HEK293 (cell line): ENCODE results near the gene INPP4B.

Source experiments
- CTCF ChIA-PET: fragments of 350-600 bp; formaldehyde crosslinking; extraction: SDS; loops from one replicate; lab custom pipeline; 2021; ENCODE audit warnings: antibody characterized with exemption; lab: Yijun Ruan, JAX
- POLR2A ChIA-PET: fragments of 300-600 bp; formaldehyde crosslinking; extraction: SDS; loops from one replicate; lab custom pipeline; 2020; ENCODE audit warnings: antibody characterized with exemption, inconsistent platforms; lab: Yijun Ruan, JAX
- H3K27ac ChIP-seq: fragments of 200-500 bp; sonication (Bioruptor generic); 2 replicates; pipeline ENCODE4 v1.5.1; 2014; ENCODE audit warnings: low read depth, low read length, control low read depth, inconsistent platforms; ENCODE audit errors: extremely low read depth
- H3K36me3 ChIP-seq, 2 experiments: fragments of 200-500 bp in 1 of 2; sonication (Bioruptor generic) in 1 of 2; 1 replicate in 1 of 2; 2 replicates in 1 of 2; pipeline ENCODE4 v1.5.1; 2014 to 2017; ENCODE audit warnings: inconsistent platforms in 2 of 2, low read length in 2 of 2; ENCODE audit not compliant: control insufficient read depth in 2 of 2, insufficient read depth in 1 of 2
- H3K4me1 ChIP-seq: fragments of 200-500 bp; sonication (Bioruptor generic); 2 replicates; pipeline ENCODE4 v1.5.1; 2014; ENCODE audit warnings: mild to moderate bottlenecking, low read length, inconsistent platforms; ENCODE audit not compliant: control insufficient read depth, insufficient read depth
- H3K4me3 ChIP-seq: 2 replicates; pipeline ENCODE4 v1.5.1; 2011; ENCODE audit warnings: low read depth, mild to moderate bottlenecking, control low read depth, low read length, moderate library complexity
- H3K9me3 ChIP-seq: fragments of 200-500 bp; sonication (Bioruptor generic); 2 replicates; pipeline ENCODE4 v1.5.1; 2014; ENCODE audit warnings: low read depth, low read length, inconsistent platforms; ENCODE audit not compliant: control insufficient read depth, insufficient read depth
- BCL11A ChIP-seq: fragments of 450-650 bp; formaldehyde crosslinking; IDR thresholded peaks from 2 replicates; pipeline ENCODE4 v1.5.1; 2016; ENCODE audit warnings: low read depth, missing biosample characterization, missing genetic modification characterization
- FEZF1 ChIP-seq: fragments of 450-650 bp; formaldehyde crosslinking; IDR thresholded peaks from 2 replicates; pipeline ENCODE4 v1.5.1; 2016; ENCODE audit warnings: missing biosample characterization, missing genetic modification characterization
- MEIS1 ChIP-seq: sonication (generic); formaldehyde crosslinking; IDR thresholded peaks from 2 replicates; pipeline ENCODE4 v1.8.1; 2022; ENCODE audit warnings: missing genetic modification reagents, mild to moderate bottlenecking, borderline replicate concordance
- MZF1 ChIP-seq: fragments of 450-650 bp; formaldehyde crosslinking; IDR thresholded peaks from 2 replicates; pipeline ENCODE4 v1.5.1; 2017; ENCODE audit warnings: missing biosample characterization, missing genetic modification characterization, borderline replicate concordance
- SP3 ChIP-seq: fragments of 450-650 bp; formaldehyde crosslinking; IDR thresholded peaks from 2 replicates; pipeline ENCODE4 v1.5.1; 2016; ENCODE audit warnings: missing biosample characterization, missing genetic modification characterization
- ZBTB1 ChIP-seq: fragments of 450-650 bp; formaldehyde crosslinking; IDR thresholded peaks from 2 replicates; pipeline ENCODE4 v1.5.1; 2016; ENCODE audit warnings: missing biosample characterization, missing genetic modification characterization
- ZBTB17 ChIP-seq: fragments of 450-650 bp; formaldehyde crosslinking; IDR thresholded peaks from 2 replicates; pipeline ENCODE4 v1.5.1; 2016; ENCODE audit warnings: missing biosample characterization, missing genetic modification characterization
- ZEB2 ChIP-seq: fragments of 450-650 bp; formaldehyde crosslinking; IDR thresholded peaks from 2 replicates; pipeline ENCODE4 v1.5.1; 2016; ENCODE audit warnings: missing biosample characterization, missing genetic modification characterization
- ZFP37 ChIP-seq: fragments of 450-650 bp; formaldehyde crosslinking; IDR thresholded peaks from 2 replicates; pipeline ENCODE4 v1.5.1; 2016; ENCODE audit warnings: missing biosample characterization, missing genetic modification characterization
- ZFP41 ChIP-seq: fragments of 450-650 bp; formaldehyde crosslinking; IDR thresholded peaks from 2 replicates; pipeline ENCODE4 v1.5.1; 2016; ENCODE audit warnings: missing biosample characterization, missing genetic modification characterization, borderline replicate concordance
- ZNF112 ChIP-seq: fragments of 450-650 bp; formaldehyde crosslinking; IDR thresholded peaks from 2 replicates; pipeline ENCODE4 v1.5.0; 2017; ENCODE audit warnings: missing biosample characterization, missing genetic modification characterization
- ZNF114 ChIP-seq: fragments of 450-650 bp; formaldehyde crosslinking; IDR thresholded peaks from 2 replicates; pipeline ENCODE4 v1.5.0; 2017; ENCODE audit warnings: missing biosample characterization, missing genetic modification characterization
- ZNF19 ChIP-seq: fragments of 450-650 bp; formaldehyde crosslinking; IDR thresholded peaks from 2 replicates; pipeline ENCODE4; 2016; ENCODE audit warnings: missing biosample characterization, missing genetic modification characterization, low read depth
- ZNF211 ChIP-seq: fragments of 450-650 bp; formaldehyde crosslinking; IDR thresholded peaks from 2 replicates; pipeline ENCODE4 v1.5.1; 2016; ENCODE audit warnings: low read depth, missing biosample characterization, missing genetic modification characterization
- ZNF24 ChIP-seq: fragments of 450-650 bp; formaldehyde crosslinking; IDR thresholded peaks from 2 replicates; pipeline ENCODE4 v1.5.1; 2016; ENCODE audit warnings: missing biosample characterization, missing genetic modification characterization
- ZNF26 ChIP-seq: fragments of 450-650 bp; formaldehyde crosslinking; IDR thresholded peaks from 2 replicates; pipeline ENCODE4 v1.5.1; 2016; ENCODE audit warnings: missing biosample characterization, missing genetic modification characterization
- ZNF274 ChIP-seq, 2 experiments: fragments of 200-500 bp in 1 of 2; fragments of 450-650 bp in 1 of 2; sonication (Bioruptor generic) in 1 of 2; formaldehyde crosslinking in 1 of 2; IDR thresholded peaks; 2 replicates each; pipeline versions ENCODE4 v1.5.1 to v1.6.1; 2014 to 2016; ENCODE audit warnings: borderline replicate concordance in 1 of 2, inconsistent platforms in 1 of 2, low read length in 1 of 2, missing biosample characterization in 1 of 2, missing genetic modification characterization in 1 of 2
- ZNF37A ChIP-seq: fragments of 450-650 bp; IDR thresholded peaks from 2 replicates; pipeline ENCODE4 v1.5.1; 2018; ENCODE audit warnings: missing biosample characterization, missing genetic modification characterization
- ZNF510 ChIP-seq: fragments of 450-650 bp; formaldehyde crosslinking; IDR thresholded peaks from 2 replicates; pipeline ENCODE4 v1.5.1; 2018; ENCODE audit warnings: mild to moderate bottlenecking, missing genetic modification characterization, missing biosample characterization; ENCODE audit not compliant: insufficient replicate concordance
- ZNF596 ChIP-seq: fragments of 450-650 bp; IDR thresholded peaks from 2 replicates; pipeline ENCODE4 v1.5.0; 2018; ENCODE audit warnings: missing biosample characterization, mild to moderate bottlenecking, missing genetic modification characterization, moderate library complexity
- ZNF600 ChIP-seq: fragments of 450-650 bp; formaldehyde crosslinking; IDR thresholded peaks from 2 replicates; pipeline ENCODE4 v1.5.1; 2016; ENCODE audit warnings: missing biosample characterization, missing genetic modification characterization
- ZNF624 ChIP-seq: fragments of 450-650 bp; formaldehyde crosslinking; IDR thresholded peaks from 2 replicates; pipeline ENCODE4 v1.5.1; 2017; ENCODE audit warnings: missing biosample characterization, missing genetic modification characterization
- ZNF626 ChIP-seq: fragments of 450-650 bp; sonication (Bioruptor Pico); formaldehyde crosslinking; IDR thresholded peaks from 2 replicates; pipeline ENCODE4 v1.5.1; 2018; ENCODE audit warnings: missing biosample characterization, missing genetic modification characterization, inconsistent platforms
- ZNF658 ChIP-seq: fragments of 450-650 bp; formaldehyde crosslinking; IDR thresholded peaks from 2 replicates; pipeline ENCODE4; 2016; ENCODE audit warnings: missing biosample characterization, missing genetic modification characterization
- TF ChIP-seq, protein P1 (sequence below): fragments of 450-650 bp; formaldehyde crosslinking; IDR thresholded peaks from 2 replicates; pipeline ENCODE4 v1.5.1; 2016; ENCODE audit warnings: missing biosample characterization, missing genetic modification characterization
- TF ChIP-seq, protein P2 (sequence below): fragments of 450-650 bp; formaldehyde crosslinking; IDR thresholded peaks from 2 replicates; pipeline ENCODE4 v1.5.1; 2016; ENCODE audit warnings: missing biosample characterization, missing genetic modification characterization, borderline replicate concordance
- TF ChIP-seq, protein P3 (sequence below): fragments of 450-650 bp; formaldehyde crosslinking; IDR thresholded peaks from 2 replicates; pipeline ENCODE4 v1.5.1; 2016; ENCODE audit warnings: missing biosample characterization, missing genetic modification characterization, low read depth

Gene INPP4B

DNA sequence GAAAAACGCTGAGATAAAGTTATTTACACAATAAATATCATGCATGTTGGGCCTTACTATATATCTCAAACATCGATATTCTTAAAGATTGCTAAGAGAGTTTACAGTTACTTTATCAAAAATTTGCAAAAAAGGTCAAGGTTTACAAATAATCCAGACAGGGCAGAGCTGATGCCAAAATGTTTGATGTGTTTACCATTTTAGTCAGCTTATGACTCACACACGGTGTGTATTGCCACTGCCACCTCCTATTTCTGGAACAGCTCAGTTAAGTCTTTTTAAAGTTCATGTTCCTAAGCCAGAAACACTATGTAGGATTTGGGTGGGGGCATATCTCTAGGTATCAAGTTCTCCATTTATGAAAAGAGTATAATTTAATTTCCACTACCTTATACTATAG, 580.6 kb downstream of the INPP4B start (continued):
- TF ChIP-seq ZNF26 (tag by site-specific recombination) (no peak), ZNF658 (no peak)
- TF ChIP-seq, protein P1, sequence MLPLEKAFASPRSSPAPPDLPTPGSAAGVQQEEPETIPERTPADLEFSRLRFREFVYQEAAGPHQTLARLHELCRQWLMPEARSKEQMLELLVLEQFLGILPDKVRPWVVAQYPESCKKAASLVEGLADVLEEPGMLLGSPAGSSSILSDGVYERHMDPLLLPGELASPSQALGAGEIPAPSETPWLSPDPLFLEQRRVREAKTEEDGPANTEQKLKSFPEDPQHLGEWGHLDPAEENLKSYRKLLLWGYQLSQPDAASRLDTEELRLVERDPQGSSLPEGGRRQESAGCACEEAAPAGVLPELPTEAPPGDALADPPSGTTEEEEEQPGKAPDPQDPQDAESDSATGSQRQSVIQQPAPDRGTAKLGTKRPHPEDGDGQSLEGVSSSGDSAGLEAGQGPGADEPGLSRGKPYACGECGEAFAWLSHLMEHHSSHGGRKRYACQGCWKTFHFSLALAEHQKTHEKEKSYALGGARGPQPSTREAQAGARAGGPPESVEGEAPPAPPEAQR (tag by site-specific recombination): no peak
- TF ChIP-seq, all 188 proteins: peak for 0

DNA sequence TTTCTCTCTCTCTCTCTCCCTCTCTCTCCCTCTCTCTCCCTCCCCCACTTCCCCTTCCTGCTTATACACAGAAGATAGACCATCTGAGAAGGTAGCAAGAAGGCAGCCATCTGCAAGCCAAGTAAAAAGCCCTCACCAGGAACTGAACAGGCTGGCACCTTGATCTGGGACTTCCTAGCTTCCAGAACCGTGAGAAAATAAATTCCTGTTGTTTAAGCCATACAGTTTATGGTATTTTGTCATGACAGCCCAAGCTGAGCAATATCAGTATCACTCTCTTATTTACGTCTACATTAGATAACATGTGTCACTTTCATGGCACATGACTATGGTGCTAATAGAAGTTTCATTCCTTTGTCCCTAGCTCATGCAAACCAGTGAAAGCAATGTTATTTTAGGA, 581.1 kb downstream of the INPP4B start:
- Histone ChIP-seq H3K36me3 (no peaks in the 10 kb centered on the region), H3K4me1 (no peaks in the 10 kb centered on the region), H3K27ac (no peak overlapping the region), H3K9me3 (no peaks in the 10 kb centered on the region), H3K4me3 (no peak overlapping the region)
- CTCF ChIA-PET: no interaction called here
- no peak for TF ChIP-seq ZNF626
- no peak for TF ChIP-seq ZNF274 (IDR thresholded peaks at IDR 0.05; ENCODE audit: low read length)
- no peak for TF ChIP-seq ZNF274 (tag by site-specific recombination; IDR thresholded peaks at IDR 0.05; ENCODE audit: borderline replicate concordance)
- TF ChIP-seq, protein P2, sequence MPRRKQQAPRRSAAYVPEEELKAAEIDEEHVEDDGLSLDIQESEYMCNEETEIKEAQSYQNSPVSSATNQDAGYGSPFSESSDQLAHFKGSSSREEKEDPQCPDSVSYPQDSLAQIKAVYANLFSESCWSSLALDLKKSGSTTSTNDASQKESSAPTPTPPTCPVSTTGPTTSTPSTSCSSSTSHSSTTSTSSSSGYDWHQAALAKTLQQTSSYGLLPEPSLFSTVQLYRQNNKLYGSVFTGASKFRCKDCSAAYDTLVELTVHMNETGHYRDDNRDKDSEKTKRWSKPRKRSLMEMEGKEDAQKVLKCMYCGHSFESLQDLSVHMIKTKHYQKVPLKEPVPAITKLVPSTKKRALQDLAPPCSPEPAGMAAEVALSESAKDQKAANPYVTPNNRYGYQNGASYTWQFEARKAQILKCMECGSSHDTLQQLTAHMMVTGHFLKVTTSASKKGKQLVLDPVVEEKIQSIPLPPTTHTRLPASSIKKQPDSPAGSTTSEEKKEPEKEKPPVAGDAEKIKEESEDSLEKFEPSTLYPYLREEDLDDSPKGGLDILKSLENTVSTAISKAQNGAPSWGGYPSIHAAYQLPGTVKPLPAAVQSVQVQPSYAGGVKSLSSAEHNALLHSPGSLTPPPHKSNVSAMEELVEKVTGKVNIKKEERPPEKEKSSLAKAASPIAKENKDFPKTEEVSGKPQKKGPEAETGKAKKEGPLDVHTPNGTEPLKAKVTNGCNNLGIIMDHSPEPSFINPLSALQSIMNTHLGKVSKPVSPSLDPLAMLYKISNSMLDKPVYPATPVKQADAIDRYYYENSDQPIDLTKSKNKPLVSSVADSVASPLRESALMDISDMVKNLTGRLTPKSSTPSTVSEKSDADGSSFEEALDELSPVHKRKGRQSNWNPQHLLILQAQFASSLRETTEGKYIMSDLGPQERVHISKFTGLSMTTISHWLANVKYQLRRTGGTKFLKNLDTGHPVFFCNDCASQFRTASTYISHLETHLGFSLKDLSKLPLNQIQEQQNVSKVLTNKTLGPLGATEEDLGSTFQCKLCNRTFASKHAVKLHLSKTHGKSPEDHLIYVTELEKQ (tag by site-specific recombination): no peak
- TF ChIP-seq ZNF37A (tag by site-specific recombination): no peak
- no peak for TF ChIP-seq FEZF1 (tag by site-specific recombination)
- no peak for TF ChIP-seq ZFP41 (tag by site-specific recombination)
- TF ChIP-seq MZF1 (tag by site-specific recombination): no peak
- TF ChIP-seq ZNF112: no peak
- TF ChIP-seq SP3 (tag by site-specific recombination): no peak
- no peak for TF ChIP-seq ZEB2 (tag by site-specific recombination)
- TF ChIP-seq ZNF600: no peak
- TF ChIP-seq ZBTB1 (tag by site-specific recombination): no peak
- TF ChIP-seq ZNF19 (tag by site-specific recombination): no peak
- TF ChIP-seq BCL11A (tag by site-specific recombination): no peak
- no peak for TF ChIP-seq ZBTB17 (tag by site-specific recombination)
- POLR2A ChIA-PET: no interaction called here

- Histone ChIP-seq H3K4me3 (no peak overlapping the region), H3K4me1 (no peaks in the 10 kb centered on the region), H3K27ac (no peak overlapping the region), H3K36me3 (no peaks in the 10 kb centered on the region), H3K9me3 (no peaks in the 10 kb centered on the region)
- CTCF ChIA-PET: no interaction called here
- POLR2A ChIA-PET: interaction anchor here (0.5 kb wide), 1 partner anchor 19 kb away, joined by 3 read pairs; no protein-coding TSS in a partner anchor
- TF ChIP-seq, protein P3, sequence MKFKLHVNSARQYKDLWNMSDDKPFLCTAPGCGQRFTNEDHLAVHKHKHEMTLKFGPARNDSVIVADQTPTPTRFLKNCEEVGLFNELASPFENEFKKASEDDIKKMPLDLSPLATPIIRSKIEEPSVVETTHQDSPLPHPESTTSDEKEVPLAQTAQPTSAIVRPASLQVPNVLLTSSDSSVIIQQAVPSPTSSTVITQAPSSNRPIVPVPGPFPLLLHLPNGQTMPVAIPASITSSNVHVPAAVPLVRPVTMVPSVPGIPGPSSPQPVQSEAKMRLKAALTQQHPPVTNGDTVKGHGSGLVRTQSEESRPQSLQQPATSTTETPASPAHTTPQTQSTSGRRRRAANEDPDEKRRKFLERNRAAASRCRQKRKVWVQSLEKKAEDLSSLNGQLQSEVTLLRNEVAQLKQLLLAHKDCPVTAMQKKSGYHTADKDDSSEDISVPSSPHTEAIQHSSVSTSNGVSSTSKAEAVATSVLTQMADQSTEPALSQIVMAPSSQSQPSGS (tag by site-specific recombination): no peak
- TF ChIP-seq ZNF211 (tag by site-specific recombination) (no peak), ZNF114 (tag by site-specific recombination) (no peak), ZFP37 (no peak), ZNF624 (tag by site-specific recombination) (no peak), MEIS1 (no peak), ZNF596 (no peak), ZNF510 (no peak), ZNF24 (tag by site-specific recombination) (no peak)
Measured at GRCh38 chr4:142262956-142263355, 583.1 kb downstream of the INPP4B start.
